Neural progenitor cell (in vitro differentiated cells): Measurements from ENCODE around the gene ATP13A5.

Source experiments
- CTCF ChIP-seq: fragments of 200-600 bp; sonication (generic); IDR thresholded peaks from 2 replicates; pipeline ENCODE4 v1.5.1; 2017; ENCODE audit warnings: antibody characterized with exemption, mild to moderate bottlenecking
- EZH2 ChIP-seq: fragments of 200-600 bp; sonication (generic); IDR thresholded peaks from 2 replicates; pipeline ENCODE4 v1.6.1; 2017; ENCODE audit warnings: antibody characterized with exemption, mild to moderate bottlenecking, moderate library complexity
- EZH2phosphoT487 ChIP-seq: fragments of 200-600 bp; sonication (generic); IDR thresholded peaks from 2 replicates; pipeline ENCODE4 v1.6.1; 2017; ENCODE audit warnings: antibody characterized with exemption

GRCh38 chr3:193403307-193403706 lies 24.8 kb upstream of the ATP13A5 start:
- TF ChIP-seq EZH2: no peak
- TF ChIP-seq CTCF: no peak
- no peak for TF ChIP-seq EZH2phosphoT487
